PC-3 (cell line): ENCODE measurements around the gene WNK4.

Experiments used
- CTCF ChIP-seq: fragments of 300-600 bp; sonication (generic); conservative IDR thresholded peaks from 2 replicates; pipeline ENCODE4 v1.5.1; 2017; ENCODE audit warnings: antibody characterized with exemption, low read depth, mild to moderate bottlenecking, low read length
- EZH2 ChIP-seq: fragments of 300-600 bp; sonication (generic); IDR thresholded peaks from one replicate; pipeline ENCODE4 v1.6.1; 2017; ENCODE audit warnings: antibody characterized with exemption, mild to moderate bottlenecking, low read length; ENCODE audit not compliant: unreplicated experiment

GRCh38 chr17:42766124-42766523 lies 14.3 kb upstream of the WNK4 start:
- TF ChIP-seq CTCF (no peak), EZH2 (no peak)
